HS-27A (cell line): ENCODE results near the gene H2BK1.

Experiments
- DNase-seq: peaks from one replicate; pipeline ENCODE4 v3.0.0-alpha.2; 2012; ENCODE audit warnings: low read depth, missing footprints

Gene H2BK1

GRCh38 chr7:151177310-151177709, 33.0 kb downstream of the H2BK1 start:
- no peak for DNase-seq

GRCh38 chr7:151176401-151176800, 33.9 kb downstream of the H2BK1 start:
- DNase-seq = no peak

GRCh38 chr7:151175793-151176311, 34.4 kb downstream of the H2BK1 start:
- DNase-seq = no peak

- no peak for DNase-seq
Observed at GRCh38 chr7:151175047-151175792, 35.1 kb downstream of the H2BK1 start.

- DNase-seq = no peak
Observed at GRCh38 chr7:151174246-151175046, 35.8 kb downstream of the H2BK1 start.

- no peak for DNase-seq
Observed at GRCh38 chr7:151173386-151174245, 36.7 kb downstream of the H2BK1 start.

- no peak for DNase-seq
Observed at GRCh38 chr7:151172273-151173141, 37.8 kb downstream of the H2BK1 start.

GRCh38 chr7:151168787-151169162, 41.5 kb downstream of the H2BK1 start:
- no peak for DNase-seq

GRCh38 chr7:151168003-151168786, 42.1 kb downstream of the H2BK1 start:
- DNase-seq = no peak

GRCh38 chr7:151167197-151167961, 42.9 kb downstream of the H2BK1 start, which contains the start of gene GBX1:
GBX1 (minus strand) TSS chr7:151167694; CDS start chr7:151167548, 146 bp downstream.
- no peak for DNase-seq

- DNase-seq = no peak
Observed at GRCh38 chr7:151166629-151167196, 43.6 kb downstream of the H2BK1 start.

GRCh38 chr7:151161757-151162156, 48.5 kb downstream of the H2BK1 start:
- no peak for DNase-seq
